GM21737 (cell line): ENCODE measurements around the gene PCLO.
A peak's percentile ranks its signal among the peaks of the same experiment; 100 is the strongest.

Experiments
- ATAC-seq: cut with Tn5 transposase; IDR thresholded peaks from one replicate; pipeline ENCODE4 v1.9.1; 2021; ENCODE audit warnings: mild to moderate bottlenecking, moderate library complexity; ENCODE audit not compliant: unreplicated experiment

Gene PCLO, protein sequence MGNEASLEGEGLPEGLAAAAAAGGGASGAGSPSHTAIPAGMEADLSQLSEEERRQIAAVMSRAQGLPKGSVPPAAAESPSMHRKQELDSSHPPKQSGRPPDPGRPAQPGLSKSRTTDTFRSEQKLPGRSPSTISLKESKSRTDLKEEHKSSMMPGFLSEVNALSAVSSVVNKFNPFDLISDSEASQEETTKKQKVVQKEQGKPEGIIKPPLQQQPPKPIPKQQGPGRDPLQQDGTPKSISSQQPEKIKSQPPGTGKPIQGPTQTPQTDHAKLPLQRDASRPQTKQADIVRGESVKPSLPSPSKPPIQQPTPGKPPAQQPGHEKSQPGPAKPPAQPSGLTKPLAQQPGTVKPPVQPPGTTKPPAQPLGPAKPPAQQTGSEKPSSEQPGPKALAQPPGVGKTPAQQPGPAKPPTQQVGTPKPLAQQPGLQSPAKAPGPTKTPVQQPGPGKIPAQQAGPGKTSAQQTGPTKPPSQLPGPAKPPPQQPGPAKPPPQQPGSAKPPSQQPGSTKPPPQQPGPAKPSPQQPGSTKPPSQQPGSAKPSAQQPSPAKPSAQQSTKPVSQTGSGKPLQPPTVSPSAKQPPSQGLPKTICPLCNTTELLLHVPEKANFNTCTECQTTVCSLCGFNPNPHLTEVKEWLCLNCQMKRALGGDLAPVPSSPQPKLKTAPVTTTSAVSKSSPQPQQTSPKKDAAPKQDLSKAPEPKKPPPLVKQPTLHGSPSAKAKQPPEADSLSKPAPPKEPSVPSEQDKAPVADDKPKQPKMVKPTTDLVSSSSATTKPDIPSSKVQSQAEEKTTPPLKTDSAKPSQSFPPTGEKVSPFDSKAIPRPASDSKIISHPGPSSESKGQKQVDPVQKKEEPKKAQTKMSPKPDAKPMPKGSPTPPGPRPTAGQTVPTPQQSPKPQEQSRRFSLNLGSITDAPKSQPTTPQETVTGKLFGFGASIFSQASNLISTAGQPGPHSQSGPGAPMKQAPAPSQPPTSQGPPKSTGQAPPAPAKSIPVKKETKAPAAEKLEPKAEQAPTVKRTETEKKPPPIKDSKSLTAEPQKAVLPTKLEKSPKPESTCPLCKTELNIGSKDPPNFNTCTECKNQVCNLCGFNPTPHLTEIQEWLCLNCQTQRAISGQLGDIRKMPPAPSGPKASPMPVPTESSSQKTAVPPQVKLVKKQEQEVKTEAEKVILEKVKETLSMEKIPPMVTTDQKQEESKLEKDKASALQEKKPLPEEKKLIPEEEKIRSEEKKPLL (N-terminal part only)

DNA sequence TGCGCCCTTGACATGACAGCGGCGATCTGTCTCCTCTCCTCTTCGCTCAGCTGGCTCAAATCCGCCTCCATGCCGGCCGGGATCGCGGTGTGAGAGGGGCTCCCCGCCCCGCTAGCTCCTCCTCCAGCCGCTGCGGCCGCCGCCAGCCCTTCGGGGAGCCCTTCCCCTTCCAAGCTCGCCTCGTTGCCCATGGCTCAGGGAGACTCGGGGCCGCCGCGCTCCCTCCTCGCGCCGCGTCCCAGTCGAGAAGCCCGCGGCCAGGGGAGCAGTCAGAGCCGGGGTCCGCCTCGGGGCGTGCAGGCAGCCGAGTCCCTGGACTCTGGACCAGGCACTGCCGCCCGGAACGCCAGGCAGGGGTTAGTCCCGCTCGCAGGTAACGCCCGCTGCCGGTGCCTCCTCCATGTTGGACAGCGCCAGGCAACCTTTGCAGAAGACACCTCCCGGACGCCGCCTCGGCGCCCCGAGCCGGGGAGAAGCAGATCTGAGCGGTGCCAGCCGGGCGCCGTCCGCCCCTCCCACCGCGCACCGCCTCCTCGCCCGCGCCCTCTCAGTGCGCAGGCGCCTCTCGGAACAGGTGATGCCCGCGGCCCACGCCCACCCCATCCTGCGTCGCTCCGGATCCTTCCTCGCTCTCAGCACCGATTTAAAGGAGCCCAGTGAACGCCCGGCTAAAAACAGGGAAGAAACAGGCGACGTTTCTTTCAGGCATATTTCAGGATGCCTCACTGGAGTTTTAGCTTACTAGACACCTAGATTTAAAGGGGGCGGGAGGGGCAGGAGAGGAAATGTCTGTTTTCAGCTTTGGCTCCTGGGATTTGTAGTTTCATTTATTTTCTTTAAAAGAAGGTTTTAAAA, at the start of gene PCLO:
PCLO (minus strand) TSS at position 483 of the 855 bp plus-strand sequence; CDS start at position 191, 292 bp downstream.
- peak; percentile 91 for ATAC-seq

DNA sequence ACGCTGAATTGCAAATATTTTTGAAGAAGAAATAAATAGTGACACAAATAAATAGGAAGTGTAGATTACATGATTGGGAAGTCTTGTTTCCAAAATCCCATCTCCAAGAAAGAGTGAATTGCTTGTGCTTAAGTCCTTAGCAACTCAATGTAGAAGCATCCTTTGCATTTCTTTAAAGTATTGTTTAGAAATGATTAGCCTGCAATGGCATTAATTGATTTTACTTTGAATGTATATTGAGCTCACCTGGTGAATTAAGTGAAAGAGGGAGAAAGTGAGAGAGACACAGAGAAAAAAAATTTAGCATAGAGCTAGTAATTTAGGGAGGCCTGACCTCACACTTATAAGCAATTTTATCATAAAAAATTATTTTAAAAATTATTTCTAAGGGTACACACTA, 49.0 kb upstream of the PCLO start:
- no peak for ATAC-seq

DNA sequence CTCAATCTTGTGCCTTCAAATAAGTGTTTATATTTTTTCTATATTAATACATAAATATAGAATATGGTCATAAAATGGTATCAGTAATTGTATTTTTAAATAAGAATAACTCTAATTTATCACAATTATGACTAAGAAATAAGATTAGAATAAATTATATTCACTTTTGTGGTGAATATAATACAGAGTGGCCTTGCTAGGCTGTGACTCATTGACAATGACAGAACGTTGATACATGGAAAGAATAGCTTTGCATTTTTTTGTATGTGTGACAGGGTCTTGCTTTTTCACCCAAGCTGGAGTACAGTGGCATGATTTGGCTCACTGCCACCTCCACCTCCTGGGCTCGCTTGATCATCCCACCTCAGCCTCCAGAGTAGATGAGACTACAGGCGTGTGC, 47.8 kb upstream of the PCLO start:
- ATAC-seq = no peak

DNA sequence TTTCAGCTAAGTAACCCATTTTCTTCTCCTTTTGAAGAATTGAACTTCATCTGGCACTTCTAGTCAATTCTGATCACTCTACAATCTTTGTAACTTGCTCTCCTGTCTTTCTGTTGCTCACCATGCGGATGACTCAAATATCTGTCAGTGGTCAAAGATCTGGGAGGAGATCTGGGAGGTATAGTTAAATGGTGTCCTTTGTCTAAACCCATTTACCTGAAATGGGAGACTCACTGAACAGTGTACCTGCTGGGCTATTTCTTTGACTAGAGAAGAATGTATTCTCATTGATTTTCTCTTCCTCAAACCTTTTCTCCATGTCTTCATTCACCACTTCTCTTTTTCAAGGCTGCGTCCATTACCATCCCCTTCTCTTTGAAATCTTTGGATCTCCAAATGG, 42.0 kb upstream of the PCLO start:
- no peak for ATAC-seq

DNA sequence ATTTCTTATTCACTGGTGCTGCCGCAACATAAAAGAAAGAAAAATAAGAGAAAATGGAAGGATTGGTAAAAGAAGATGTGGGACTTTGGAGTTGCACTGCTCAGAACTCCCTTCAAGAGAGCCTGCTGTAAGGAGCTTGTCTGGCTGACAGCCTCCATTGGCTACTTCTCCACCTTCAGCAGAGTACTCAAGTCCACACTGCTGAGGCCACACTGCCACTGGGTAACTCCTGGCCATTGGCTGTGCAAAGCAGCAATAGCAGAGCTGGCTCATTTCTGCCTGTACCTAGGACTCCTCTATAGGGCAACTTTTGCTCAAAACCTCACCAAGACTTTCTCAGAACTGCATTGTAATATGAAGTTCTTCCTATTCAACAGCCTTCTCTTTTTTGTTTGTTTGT, 38.7 kb upstream of the PCLO start:
- ATAC-seq = no peak

DNA sequence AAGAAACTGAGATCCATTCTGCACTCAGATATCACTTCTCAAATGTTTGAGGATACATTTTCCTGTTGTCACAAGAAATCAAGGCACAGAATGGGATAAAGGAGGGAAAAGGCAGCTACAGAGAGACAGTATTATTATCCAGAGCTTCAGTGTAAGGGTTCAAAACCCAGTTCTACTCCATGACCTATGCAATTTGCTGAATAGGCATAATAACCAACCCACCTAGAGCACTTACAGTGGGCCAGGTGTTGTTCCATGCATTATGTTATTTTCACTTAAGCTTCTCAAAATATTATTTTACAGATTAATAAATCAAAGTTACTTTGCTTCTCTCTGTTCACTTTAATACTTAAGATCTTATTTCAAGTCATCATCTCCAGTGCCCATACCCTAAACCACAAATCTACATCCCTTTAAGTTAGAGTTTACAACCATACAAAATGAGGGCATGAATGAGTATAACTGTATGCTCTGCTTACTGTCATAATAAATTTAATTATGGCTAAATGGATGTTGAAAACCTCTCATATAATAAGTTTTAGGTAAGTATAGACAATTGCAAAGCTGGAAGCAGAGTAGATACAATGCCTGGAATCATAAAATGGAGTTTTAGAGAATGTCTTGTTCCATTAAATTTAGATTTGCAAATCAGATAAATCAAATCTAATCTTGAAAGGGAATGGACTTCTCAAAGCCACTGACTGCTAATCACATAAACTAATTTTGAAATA, 28.1 kb upstream of the PCLO start:
- no peak for ATAC-seq

DNA sequence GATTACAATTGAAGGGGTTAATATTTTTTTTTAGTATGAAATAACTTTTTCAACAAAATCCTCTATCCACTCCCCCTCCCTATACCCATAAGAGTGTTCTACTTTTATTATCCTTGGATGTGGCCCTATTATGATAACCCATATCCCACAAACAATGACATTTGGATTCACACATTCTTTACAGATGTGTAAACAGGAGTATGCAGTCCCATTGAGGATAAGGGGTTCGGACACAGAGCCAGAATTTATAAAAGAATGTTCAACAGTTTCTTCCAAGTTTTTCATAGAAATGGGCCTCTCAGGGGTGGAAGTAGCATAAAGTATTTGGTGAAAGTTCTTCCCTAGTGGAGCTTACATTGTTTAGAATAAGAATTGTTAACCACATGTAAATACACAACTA, 16.1 kb upstream of the PCLO start:
- no peak for ATAC-seq

DNA sequence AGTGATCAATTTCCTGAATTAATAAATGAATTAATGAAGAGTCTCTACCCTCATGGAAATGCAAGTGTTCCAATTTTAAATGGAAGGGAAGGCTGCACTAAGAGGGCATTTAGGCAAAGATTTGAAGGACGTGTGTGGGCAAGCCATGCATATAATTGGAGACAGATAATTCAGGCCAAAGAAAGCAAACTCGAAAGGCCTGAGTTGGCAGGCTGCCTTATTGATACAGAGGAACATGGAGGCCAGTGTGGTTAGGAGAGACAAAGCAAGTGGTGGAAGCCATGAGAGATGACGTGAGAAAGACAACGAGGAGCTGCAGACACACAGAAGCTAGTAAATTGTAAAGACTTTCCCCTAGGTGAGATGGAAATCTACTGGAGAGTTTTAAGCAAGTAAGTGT, 15.4 kb upstream of the PCLO start:
- no peak for ATAC-seq

DNA sequence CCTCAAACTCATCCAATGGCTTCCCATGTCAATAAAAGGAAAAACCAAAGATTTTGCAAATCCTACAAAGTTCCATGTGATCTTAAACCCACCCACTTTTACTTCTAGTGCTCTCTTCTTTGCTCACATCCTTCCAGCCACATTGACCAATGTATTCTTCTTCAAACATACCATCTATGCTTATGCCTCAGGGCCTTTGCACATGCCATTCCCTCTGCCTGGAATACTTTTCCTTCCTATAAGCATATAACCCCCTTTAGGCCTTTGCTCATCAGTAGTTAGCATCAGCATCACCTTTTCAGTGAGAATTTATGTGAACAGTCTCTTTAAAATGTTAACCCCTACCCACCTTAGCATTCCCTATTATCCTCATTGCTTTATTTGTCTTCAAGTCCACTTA, 11.0 kb upstream of the PCLO start:
- no peak for ATAC-seq

DNA sequence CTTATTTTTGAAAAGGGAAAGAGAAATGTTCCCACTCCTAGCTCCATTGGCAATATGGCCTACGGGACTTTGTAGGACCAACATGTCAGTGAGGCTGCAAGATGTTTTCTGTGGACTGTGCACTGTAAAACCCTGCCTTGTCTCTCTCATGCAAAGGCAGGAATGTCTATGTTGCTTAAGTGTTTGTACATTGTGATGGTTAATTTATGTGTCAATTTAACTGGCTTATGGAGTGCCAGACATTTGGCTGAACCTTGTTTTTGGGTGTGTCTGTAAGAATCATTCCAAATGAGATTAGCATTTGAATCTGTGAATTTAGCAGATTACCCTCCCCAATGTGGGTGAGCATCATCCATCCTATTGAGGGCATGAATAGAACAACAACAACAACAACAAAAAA, 4.1 kb upstream of the PCLO start:
- ATAC-seq = no peak

DNA sequence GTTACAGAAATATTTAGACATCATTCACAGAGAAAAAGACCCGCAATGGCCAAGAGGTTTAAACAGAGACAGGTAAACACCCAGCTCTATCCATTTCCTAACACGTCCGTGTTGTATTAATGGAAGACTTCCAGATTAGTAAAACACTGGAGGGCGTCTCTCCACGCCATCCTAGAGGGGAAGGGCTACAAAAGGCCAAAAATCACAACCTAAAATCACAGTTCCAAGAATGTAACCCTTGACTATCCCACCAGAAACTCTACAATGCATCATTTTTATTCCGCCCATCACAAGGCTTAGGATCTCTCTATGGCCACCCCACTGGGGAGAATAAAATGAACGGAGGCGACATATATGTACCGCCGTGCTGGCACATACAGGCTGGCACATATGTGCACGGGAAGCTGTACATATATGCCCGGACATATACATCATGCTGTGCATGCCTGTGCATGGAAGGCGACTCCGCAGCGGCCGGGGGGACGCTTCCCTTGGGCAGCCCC, 734 bp downstream of the PCLO start:
- no peak for ATAC-seq

DNA sequence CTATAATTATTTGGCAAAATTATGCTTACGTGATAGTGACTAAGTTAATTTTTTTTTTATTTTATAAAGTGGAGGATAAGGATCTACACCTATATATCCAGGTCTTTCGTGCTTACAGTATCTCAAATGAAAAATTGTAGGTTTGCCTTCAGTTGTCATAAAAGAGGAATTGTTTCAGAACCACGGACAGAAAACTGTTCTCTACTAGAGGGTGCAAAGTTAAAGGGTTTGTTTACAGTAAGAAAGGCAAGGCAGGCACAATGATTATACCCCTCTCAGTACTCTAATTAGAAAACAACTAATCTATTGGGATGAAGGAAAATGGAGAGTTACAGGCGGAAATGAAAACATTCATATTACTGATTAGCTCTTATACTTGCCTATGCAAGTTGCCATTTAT, 1.5 kb downstream of the PCLO start:
- no peak for ATAC-seq

DNA sequence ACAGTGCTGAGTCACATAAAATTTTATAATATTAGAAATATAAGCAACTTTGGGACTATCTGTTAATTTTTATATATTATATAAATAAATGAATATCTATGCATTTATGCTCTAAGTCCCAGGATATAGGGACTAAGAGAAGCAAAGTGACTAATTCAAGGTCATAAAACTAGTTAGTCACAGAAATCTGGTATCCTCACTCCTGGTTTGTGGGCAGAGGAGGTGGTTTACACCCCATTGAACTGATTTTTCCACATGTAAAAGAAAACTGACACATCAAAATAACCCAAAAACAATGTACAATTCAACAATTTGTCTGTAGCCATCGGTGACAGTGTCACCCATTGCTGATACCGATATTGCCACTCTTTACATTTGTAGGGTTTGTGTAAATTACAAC, 3.0 kb downstream of the PCLO start:
- no peak for ATAC-seq

DNA sequence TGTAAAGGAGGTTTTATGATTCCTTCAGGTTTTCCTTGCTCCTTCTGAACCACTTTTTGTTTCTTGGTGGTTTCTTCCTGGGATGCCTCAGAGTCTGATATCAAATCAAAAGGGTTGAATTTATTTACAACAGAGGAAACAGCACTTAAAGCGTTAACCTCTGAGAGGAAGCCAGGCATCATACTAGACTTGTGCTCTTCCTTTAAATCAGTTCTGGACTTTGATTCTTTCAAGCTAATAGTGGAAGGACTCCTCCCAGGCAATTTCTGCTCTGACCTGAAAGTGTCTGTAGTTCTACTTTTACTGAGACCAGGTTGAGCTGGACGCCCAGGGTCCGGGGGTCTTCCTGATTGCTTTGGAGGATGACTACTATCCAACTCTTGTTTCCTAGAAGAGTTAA, 6.7 kb downstream of the PCLO start:
- no peak for ATAC-seq

DNA sequence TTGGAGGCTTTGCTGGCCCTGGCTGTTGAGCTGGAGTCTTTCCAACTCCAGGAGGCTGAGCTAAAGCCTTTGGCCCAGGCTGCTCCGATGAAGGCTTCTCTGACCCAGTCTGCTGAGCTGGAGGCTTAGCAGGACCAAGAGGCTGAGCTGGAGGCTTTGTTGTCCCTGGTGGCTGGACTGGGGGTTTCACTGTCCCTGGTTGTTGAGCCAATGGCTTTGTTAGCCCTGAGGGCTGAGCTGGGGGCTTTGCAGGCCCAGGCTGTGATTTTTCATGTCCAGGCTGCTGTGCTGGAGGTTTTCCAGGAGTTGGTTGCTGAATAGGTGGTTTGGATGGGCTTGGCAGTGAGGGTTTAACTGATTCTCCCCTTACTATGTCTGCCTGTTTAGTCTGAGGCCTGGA, 7.3 kb downstream of the PCLO start:
- no peak for ATAC-seq

DNA sequence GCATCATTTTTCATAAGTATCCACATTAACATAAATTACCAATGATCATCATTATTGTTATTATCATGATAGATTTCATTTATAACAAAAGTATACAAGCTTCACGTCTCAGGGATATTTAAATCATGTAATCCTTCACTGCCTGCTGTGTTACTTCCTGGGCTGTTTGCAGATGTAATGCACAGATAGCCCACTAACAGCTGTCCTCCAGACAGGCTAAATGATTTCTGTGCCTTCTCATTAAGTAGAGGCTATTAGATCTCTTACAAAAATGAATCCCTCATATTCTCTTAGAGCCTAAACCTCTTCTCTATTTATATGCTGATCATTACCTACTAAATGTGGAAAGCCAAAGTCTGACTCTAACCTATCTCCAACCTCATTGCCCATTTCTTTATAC, 9.3 kb downstream of the PCLO start:
- no peak for ATAC-seq

DNA sequence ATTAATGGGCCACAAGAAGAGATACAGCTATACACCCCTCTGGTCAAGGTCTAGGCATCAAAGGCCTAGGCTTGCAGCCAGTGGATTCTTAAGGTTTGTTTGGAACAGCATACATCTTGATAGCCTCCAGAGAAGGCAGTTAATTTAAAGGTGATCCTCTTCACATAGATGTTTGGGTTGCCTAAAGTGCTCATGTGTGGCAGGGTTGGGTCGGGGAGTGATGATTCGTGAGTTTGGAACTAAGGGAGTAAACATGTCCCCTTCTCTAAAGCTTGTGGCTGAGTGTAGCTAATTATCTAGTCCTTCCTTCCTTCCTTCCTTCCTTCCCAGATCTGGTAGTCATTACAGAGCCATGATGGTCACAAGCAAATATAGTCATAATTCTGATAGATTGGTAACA, 12.4 kb downstream of the PCLO start:
- ATAC-seq = no peak

DNA sequence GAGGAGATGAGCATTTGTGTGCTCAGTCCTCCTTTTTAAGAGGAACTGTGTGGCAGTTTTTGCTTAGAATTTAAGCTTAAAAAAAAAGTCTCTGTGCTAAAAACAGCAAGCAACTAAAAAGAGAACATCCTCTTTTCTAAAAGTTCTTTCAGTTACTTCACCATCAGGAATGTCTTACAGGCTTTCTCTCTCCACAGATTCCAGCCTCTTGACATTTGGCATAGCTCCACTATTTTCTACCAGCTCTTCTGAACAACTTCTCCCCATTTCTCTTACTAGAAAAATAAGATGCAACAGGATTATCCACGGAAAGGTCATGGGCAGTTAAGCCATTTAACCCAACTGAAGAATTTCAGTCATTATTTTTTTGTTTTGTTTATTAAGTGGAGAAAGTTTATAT, 13.2 kb downstream of the PCLO start:
- no peak for ATAC-seq

DNA sequence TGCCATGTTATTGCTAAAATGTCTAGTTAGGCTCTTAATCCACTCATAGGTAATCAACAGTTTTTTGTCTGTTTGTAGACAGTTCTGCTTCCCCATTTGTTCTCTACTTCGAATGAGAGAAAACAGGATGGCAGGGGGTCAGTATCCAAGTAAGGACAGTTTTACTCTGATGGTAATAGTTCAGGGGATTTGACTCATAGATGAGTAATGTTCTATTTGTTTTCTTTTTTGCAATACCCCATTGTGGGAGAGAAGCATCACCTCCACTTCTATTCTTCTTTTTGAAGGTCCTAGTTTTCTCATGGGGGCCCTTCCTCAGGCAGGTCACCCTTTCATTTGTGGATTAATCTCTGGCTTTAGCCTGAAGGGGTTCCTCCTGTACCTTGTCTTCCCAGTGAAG, 13.9 kb downstream of the PCLO start:
- ATAC-seq = no peak

DNA sequence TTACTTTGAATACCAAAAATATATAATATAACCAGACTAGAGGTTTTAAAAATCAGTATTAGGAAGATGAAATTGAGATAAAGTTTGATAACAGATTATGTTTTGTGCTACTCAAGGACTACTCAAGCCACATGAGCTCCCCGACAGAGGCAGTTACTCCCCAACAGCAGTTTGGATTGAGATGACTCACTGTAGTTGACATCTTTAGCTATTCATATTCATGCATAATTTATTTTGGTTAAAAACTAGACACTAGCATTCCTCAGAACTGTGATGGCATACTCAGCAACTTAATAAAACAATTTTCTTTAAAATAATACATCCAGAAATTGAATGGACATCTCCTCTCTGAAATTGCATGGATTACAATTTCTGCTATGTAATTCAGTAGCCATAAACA, 19.6 kb downstream of the PCLO start:
- no peak for ATAC-seq
